ENCODE results near the gene RHOB. TPM values are rescaled to one million over a fixed set of nuclear protein-coding genes. Genes with fewer than 3 reads are reported as not detected.
A peak's percentile ranks its signal among the peaks of the same experiment; 100 is the strongest.

The RHOB gene
- total and polyA plus RNA-seq, 2 of the 13 experiments (the other 11 are each of a cell fraction or from before 2014, with no cell fraction given): 192 to 268 TPM

GRCh38 chr2:20446917-20447436 lies at the start of gene RHOB (continued):
- TF ChIP-seq RERE (CRISPR knock-in tag; IDR thresholded peaks at IDR 0.05; ENCODE audit: low read depth) (peak; percentile 54), KIAA2018 (CRISPR knock-in tag; IDR thresholded peaks at IDR 0.05; ENCODE audit: borderline replicate concordance) (no peak), ZMYM2 (CRISPR knock-in tag; IDR thresholded peaks at IDR 0.05) (no peak), ZFP82 (CRISPR knock-in tag; IDR thresholded peaks at IDR 0.05; ENCODE audit: borderline replicate concordance) (0 out of 2 replicates have a peak, but pooled peaks have one; percentile 44), THAP8 (CRISPR knock-in tag; IDR thresholded peaks at IDR 0.05; ENCODE audit: borderline replicate concordance) (peak; percentile 93), HNRNPLL (IDR thresholded peaks at IDR 0.05; ENCODE audit: low read depth, low read length, poor library complexity, severe bottlenecking) (peak; percentile 70), SCMH1 (CRISPR knock-in tag; IDR thresholded peaks at IDR 0.05; ENCODE audit: borderline replicate concordance) (no peak), ZNF768 (CRISPR knock-in tag; IDR thresholded peaks at IDR 0.05) (peak; percentile 54; the same call in 1 of the 2 replicates), RNF2 (conservative IDR thresholded peaks at IDR 0.05; ENCODE audit: low read depth) (no peak; the same call in 1 of the 2 replicates), TBP (CRISPR knock-in tag; IDR thresholded peaks at IDR 0.05) (no peak), THAP11 (CRISPR knock-in tag; IDR thresholded peaks at IDR 0.05) (peak; percentile 80), ZNF883 (CRISPR knock-in tag; IDR thresholded peaks at IDR 0.05; ENCODE audit: not compliant biosample characterization) (no peak), RBM39 (IDR thresholded peaks at IDR 0.05; ENCODE audit: low read depth, low read length, poor library complexity, severe bottlenecking) (peak; percentile 91)
